ENCODE data around the gene GALNT10.

The GALNT10 gene

DNA sequence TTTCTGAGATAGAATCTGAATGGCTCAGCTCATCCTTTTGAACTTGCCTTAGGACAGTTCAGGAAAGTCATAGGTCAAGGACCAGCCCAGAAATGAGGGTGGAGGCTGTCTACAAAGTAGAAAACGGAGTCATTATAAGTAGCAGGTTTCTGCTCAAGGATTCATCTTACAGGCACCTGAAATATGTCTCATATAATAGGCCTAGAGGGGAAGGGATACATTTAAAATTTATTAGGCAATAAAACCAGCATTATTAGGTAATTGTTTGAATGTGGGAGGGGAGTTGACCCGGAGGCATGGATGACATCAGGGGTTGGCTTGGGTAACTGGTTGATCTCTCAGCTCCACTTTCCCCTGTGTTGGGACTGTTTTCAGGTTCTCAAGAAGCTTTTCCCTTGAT is 11.9 kb upstream of the GALNT10 start:
- DNase-seq (ENCODE audit: low read depth in 3 of 3, low spot score in 1 of 3): no peak

DNA sequence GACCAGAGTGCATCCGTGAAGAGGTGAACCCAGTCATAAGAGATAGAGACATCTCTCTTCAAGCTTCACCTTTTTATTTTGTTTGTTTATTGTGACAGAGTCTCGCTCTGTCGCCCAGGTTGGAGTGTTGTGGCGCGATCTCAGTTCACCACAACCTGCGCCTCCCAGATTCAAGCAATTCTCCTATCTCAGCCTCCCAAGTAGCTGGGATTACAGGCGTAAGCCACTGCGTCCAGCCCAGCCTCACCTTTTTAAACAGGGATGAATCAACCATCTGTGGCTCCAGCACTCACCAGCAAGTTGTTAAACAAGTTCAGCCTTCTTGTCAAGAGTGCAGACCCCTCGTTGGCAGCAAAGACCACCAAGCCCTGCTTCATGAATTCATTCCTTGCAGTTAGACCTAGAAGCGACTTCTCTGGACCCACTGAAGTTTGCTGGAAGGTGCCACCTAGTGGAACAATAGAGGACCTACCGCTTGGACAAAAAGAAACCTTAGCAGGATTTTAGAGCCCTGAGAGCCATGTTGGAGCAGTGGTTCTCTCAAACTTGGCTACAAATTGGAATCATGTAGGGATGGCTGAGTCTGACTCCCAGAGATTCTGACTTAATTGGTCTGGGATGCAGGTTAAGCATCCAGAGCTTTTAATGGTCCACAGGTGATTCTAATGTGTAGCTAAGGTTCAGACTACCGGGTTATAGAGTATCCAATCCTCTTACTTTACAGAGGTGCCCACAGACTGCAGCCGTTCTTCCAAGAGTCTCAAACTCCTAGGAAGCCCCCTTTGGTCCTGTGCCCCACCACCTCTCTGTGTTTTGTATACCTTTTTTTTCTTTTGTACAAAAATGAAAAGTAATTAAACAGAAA is 10.5 kb upstream of the GALNT10 start:
- no peak for DNase-seq (ENCODE audit: low read depth in 3 of 3, low spot score in 1 of 3)

GRCh38 chr5:154181161-154181560 is 9.4 kb upstream of the GALNT10 start:
- no peak for DNase-seq (ENCODE audit: low read depth in 3 of 3, low spot score in 1 of 3)

- no peak for DNase-seq (ENCODE audit: low read depth in 3 of 3, low spot score in 1 of 3)
These were observed 1.2 kb upstream of the GALNT10 start for GRCh38 chr5:154189256-154189818.

- peak; percentile 57 to 64 (median 61) for DNase-seq (ENCODE audit: low read depth in 3 of 3, low spot score in 1 of 3)
These were observed 526 bp upstream of the GALNT10 start for GRCh38 chr5:154189819-154190594.

DNA sequence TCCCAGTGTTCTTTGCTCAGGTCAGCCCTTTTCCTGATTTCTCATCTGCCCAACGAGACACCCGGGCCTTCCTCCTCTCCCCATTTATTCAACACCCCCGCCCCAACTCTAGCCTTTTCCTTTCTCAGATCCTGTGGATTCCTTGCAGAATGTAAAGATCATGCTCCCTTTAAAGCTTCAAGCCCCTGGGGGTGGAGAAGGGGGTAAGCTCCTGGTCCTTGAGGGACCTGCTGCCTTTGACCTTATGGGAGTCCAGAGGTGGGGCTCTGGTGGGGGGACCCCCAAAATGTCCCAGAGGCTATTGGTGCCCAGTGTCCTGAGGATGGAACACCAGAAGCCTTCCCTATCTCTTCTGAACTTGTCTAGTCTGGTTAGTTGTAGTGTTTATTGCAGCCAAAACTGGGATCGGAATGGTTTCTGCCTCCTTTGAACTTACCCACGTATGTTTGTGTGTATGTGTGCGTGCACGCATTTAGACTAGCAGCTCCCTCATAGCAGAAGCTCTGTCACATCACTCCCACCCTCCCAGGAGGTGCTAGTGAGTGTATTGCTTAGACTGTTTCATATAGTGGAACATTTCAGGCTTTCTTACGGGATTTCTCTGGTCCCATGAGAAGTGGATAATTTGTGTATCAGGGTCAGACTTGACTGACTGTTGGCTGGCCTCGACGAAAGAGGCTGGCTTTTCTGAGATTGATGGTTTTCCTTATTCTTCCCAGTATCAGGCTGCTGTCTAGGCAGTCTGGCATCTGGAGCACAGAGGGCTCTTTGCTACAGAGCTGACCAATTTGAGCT is 1.1 kb downstream of the GALNT10 start:
- no peak for DNase-seq (ENCODE audit: low read depth in 3 of 3, low spot score in 1 of 3)

- no peak for DNase-seq (ENCODE audit: low read depth in 3 of 3, low spot score in 1 of 3)
These were observed 2.8 kb downstream of the GALNT10 start for GRCh38 chr5:154193283-154193682.

GRCh38 chr5:154193701-154194121 is 3.2 kb downstream of the GALNT10 start:
- no peak for DNase-seq (ENCODE audit: low read depth in 3 of 3, low spot score in 1 of 3)

DNA sequence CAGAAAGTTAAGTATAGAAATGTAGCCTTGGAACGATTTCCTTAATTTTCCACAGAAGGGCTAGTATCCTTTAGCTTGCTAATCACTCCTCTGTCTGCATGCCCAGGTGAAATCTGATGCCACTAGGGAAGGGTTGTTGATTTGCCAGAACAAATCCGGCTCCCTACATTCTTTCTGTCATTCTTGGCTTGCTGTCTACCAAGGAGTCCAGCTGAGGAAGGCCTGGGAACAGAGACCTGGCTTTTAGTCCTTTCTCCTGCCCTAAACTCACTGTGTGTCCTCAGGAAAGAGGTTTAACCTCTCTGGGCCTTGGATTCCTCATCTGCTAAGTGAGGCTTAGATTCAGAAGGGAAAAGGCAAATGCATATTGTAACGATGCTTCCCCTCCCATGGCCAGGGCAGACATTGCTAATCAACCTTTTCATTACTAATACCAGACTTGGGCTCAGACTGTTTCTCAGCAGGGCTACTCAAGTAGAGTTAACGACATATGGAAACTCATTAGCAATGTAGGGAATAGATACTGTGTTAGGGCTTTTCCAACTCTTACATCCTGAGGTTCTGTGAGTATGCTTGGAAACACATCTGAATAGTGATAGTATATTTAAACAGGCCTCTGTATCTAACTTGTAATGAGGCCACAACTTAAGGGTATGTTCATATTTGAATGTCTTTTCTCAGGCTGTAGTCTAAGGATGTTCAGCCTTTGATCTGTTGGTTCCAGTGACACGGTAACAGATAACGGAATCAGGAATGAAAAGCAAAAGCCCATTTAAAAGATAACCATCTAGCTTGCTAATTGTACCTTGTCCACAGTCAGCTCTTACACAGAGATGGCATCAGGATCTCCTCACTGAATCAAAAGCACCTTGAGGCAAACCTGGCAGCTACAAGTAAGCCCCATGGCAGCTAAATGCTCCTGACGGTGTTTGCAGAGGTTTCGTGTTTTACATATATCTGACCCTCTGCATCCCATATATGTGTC is 4.1 kb downstream of the GALNT10 start:
- DNase-seq (ENCODE audit: low read depth in 3 of 3, low spot score in 1 of 3): no peak

GRCh38 chr5:154196281-154196680 is 5.7 kb downstream of the GALNT10 start:
- no peak for DNase-seq (ENCODE audit: low read depth in 3 of 3, low spot score in 1 of 3)

DNA sequence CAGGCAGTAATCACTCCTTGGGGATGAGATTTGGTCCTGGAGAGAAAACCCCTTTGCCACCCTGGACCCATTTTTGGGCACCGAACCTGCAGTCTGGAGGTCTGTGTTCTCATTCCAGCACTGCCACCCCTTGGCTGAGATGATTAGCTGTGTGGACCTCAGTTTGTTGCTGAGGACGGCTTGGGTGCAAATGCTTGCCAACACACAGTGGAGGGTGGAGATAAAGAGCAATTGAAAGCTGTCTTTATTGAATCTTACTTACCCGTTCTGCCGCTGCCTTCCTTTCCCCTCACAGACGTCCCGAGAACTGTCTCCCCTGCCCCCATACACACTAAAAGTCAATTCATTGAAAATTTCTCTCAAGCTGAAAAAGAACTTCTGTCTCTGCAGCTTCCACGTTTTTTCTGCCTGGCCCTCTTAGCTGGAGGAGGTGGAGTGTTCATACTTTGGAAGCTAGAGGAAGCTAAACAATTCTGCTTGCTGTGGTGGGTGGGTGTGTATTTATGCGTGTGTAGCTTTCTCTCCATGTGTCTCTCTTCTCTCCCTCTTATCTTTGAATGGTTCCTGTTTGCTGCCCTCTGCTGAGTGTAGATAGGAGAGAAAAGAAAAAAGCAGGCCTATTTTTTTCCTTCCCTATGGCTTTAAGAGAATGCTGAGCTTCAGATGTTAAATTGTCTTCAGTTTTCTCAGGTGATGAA is 6.6 kb downstream of the GALNT10 start:
- no peak for DNase-seq (ENCODE audit: low read depth in 3 of 3, low spot score in 1 of 3)

- DNase-seq (ENCODE audit: low read depth in 3 of 3, low spot score in 1 of 3): peak in 1 of 3 donors; percentile 24
These were observed 7.4 kb downstream of the GALNT10 start for GRCh38 chr5:154197801-154198491.

DNA sequence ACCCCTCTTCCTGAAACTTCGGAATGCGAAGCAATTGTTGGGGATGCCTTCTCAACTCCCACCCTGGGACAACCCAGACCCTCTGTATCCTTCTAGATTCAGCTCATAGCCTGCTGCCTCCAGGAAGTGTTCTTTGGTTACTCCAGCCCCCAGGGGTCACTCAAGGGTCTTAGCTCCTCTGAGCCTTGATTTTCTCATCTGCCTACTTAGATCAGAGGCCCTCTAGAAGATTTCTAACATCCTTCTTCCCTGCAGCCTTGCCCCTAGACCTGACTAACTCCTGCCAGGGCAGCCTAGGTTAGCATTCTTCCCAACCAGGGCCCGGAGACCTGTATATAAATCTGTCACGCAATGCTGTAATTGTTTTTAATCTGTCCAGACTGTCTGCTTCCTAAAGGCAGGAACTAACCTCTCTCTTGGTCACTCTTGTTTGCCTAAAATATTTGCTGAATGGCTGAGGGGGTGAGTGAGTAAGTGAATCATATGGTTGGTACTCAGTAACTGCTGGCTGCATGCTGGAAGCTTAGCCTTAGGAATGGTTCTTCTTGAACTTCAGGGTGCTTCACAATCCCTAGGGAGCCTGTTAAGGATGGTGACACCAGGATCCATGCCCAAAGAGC is 8.2 kb downstream of the GALNT10 start:
- DNase-seq (ENCODE audit: low read depth in 3 of 3, low spot score in 1 of 3): no peak

DNA sequence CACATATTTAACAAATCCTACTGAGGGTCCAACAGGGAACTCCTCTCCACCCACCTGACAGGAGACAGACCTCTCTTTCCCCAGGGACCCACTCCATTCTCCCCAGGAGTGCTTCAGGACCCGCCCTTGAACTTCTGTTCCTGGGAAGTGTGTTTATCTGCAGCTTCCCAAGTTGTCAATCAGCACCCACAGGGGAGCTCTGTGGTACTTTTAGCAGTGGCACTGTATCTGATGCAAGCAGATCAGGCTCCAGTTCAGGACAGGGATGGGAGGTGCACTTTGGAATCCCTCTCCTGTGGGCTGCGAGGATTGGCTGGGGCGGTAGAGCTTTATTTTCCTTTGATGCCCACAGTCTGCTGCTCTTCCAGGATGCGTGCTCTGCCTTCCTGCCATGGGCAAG is 8.7 kb downstream of the GALNT10 start:
- no peak for DNase-seq (ENCODE audit: low read depth in 3 of 3, low spot score in 1 of 3)

- no peak for DNase-seq (ENCODE audit: low read depth in 3 of 3, low spot score in 1 of 3)
These were observed 9.2 kb downstream of the GALNT10 start for GRCh38 chr5:154199671-154200220.

GRCh38 chr5:154200221-154200620 is 9.7 kb downstream of the GALNT10 start:
- no peak for DNase-seq (ENCODE audit: low read depth in 3 of 3, low spot score in 1 of 3)

- DNase-seq (ENCODE audit: low read depth in 3 of 3, low spot score in 1 of 3): no peak
These were observed 10.7 kb downstream of the GALNT10 start for GRCh38 chr5:154201108-154201769.

Data from stimulated activated CD4-positive, alpha-beta T cell treated with anti-CD3 and anti-CD28 coated beads, TNF-alpha, amount 100 ng/mL, for 1 hour (primary cell).